ENCODE data around the gene CDK13.

DNA sequence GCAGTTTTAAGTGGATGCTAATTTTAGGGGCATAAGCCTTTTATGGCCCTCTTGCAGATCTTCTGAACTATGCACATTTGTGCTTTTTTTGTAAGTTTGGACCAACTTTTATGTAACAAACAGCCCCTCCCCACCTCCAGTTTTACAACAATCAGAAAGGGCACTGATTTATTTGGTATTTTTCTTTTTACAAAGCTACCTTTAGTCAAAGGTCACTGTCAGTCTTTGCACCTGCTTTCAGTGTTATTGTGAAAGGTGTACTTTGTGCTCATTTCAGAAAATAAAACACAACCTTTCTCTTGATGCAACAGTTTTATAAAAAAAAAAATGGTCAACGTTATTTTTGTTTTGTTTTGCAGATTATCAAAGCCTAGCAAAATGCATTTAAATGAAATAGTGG is 145.2 kb downstream of the CDK13 start:
- no peak for TF ChIP-seq POLR2A (IDR thresholded peaks at IDR 0.05; ENCODE audit: low read depth)
- TF ChIP-seq, protein P1, sequence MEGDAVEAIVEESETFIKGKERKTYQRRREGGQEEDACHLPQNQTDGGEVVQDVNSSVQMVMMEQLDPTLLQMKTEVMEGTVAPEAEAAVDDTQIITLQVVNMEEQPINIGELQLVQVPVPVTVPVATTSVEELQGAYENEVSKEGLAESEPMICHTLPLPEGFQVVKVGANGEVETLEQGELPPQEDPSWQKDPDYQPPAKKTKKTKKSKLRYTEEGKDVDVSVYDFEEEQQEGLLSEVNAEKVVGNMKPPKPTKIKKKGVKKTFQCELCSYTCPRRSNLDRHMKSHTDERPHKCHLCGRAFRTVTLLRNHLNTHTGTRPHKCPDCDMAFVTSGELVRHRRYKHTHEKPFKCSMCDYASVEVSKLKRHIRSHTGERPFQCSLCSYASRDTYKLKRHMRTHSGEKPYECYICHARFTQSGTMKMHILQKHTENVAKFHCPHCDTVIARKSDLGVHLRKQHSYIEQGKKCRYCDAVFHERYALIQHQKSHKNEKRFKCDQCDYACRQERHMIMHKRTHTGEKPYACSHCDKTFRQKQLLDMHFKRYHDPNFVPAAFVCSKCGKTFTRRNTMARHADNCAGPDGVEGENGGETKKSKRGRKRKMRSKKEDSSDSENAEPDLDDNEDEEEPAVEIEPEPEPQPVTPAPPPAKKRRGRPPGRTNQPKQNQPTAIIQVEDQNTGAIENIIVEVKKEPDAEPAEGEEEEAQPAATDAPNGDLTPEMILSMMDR (IDR thresholded peaks at IDR 0.05): no peak
- TF ChIP-seq EP300 (IDR thresholded peaks at IDR 0.05): no peak
- TF ChIP-seq POLR2AphosphoS5 (IDR thresholded peaks at IDR 0.05): no peak
